Activated CD4-positive, alpha-beta T cell treated with anti-CD3 and anti-CD28 coated beads, Interleukin-2, amount 10 ng/mL, durations not matched to agents 24 days and 14 days (primary cell): Measurements from ENCODE around the gene EEF2K. TPM values are rescaled to one million over a fixed set of nuclear protein-coding genes. Genes with fewer than 3 reads are reported as not detected.

ENCODE experiments used
- DNase-seq: peaks from one replicate; pipeline ENCODE4 v3.0.0; 2022
- H3K27ac Mint-ChIP-seq: one replicate; pipeline ENCODE4 v1.8.0; 2022; ENCODE audit warnings: mild to moderate bottlenecking, mixed read lengths
- H3K27me3 Mint-ChIP-seq: one replicate; pipeline ENCODE4 v1.8.0; 2022; ENCODE audit warnings: mixed read lengths
- H3K36me3 Mint-ChIP-seq: one replicate; pipeline ENCODE4 v1.8.0; 2022; ENCODE audit warnings: low read depth, mild to moderate bottlenecking, mixed read lengths
- H3K4me1 Mint-ChIP-seq: one replicate; pipeline ENCODE4 v1.8.0; 2021; ENCODE audit warnings: mixed read lengths
- H3K4me3 Mint-ChIP-seq: one replicate; pipeline ENCODE4 v1.8.0; 2022; ENCODE audit warnings: mild to moderate bottlenecking, moderate library complexity, mixed read lengths
- H3K9me3 Mint-ChIP-seq: one replicate; pipeline ENCODE4 v1.8.0; 2021; ENCODE audit warnings: mixed read lengths
- intact Hi-C: fragments of 100-400 bp; cut with micrococcal nuclease; formaldehyde crosslinking; loops from one replicate; pipeline ENCODE4 v1.15.1; 2023
- total RNA-seq: library from RNA; stranded (reverse); gene quantifications from 2 replicates; pipeline ENCODE4 v1.2.3, GENCODE V29; 2022

The EEF2K gene
- total RNA-seq, 1 donor from 2014 or later = 33.9 TPM

DNA sequence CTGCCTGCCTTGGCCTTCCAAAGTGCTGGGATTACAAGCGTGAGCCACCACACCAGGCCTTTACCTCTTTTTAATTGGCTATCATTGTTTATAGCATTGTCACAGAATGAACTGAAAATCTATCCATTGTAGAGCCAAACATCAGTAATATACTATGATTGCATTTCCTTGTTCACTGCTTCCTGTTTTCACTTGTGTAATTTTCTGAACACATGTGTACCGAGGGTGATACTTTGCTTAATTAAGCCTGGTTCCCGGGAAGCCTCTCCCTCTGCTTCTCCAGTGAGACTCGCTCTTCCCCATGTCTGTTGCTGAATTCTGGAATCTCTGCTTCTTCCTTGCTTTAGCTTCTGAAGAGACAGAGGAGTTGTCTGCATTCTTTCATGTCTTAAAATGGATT lies 124.2 kb downstream of the EEF2K start:
- H3K36me3 Mint-ChIP-seq = peaks cover 74% of the 10 kb centered on the region
- H3K27ac Mint-ChIP-seq = peak overlapping the region; percentile 9
- H3K4me1 Mint-ChIP-seq = peaks cover 4% of the 10 kb centered on the region
- no peaks in the 10 kb centered on the region for H3K27me3 Mint-ChIP-seq
- no peaks in the 10 kb centered on the region for H3K9me3 Mint-ChIP-seq
- no peak for DNase-seq
- intact Hi-C loops = no loop called here
- no peak overlapping the region for H3K4me3 Mint-ChIP-seq

DNA sequence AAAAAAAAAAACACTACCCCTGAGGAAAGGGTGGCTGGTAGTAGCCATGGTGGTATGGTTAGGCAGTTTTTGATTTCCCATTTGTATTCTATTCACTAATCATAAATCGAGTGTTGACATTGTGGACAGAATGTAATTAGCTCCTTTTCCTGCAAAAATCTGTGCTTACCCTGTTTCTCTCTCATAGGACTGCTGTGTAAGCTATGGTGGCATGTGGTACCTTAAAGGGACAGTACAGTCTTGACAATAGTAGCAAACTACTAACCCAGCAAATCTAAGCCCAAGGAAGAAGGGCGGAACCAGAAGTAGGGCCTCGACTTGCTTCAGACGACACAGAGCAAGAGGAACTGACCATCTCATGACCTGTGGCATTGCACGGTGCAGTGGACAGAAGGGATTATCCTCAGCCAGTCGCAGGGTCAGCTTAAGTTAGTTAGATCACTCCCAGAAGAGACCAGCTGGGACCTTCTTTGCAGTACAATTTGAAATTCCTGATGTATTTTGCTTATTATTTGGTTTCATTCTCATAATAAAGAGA lies 127.4 kb downstream of the EEF2K start:
- H3K27ac Mint-ChIP-seq = no peak overlapping the region
- peaks cover 13% of the 10 kb centered on the region for H3K4me1 Mint-ChIP-seq
- peaks cover 18% of the 10 kb centered on the region for H3K9me3 Mint-ChIP-seq
- no peaks in the 10 kb centered on the region for H3K27me3 Mint-ChIP-seq
- intact Hi-C loops = no loop called here
- H3K36me3 Mint-ChIP-seq = peaks cover 86% of the 10 kb centered on the region
- DNase-seq = no peak
- no peak overlapping the region for H3K4me3 Mint-ChIP-seq

- Mint-ChIP-seq H3K27ac (no peak overlapping the region), H3K36me3 (peaks cover 87% of the 10 kb centered on the region), H3K9me3 (peaks cover 29% of the 10 kb centered on the region), H3K4me1 (peaks cover 9% of the 10 kb centered on the region), H3K27me3 (no peaks in the 10 kb centered on the region), H3K4me3 (no peak overlapping the region)
- intact Hi-C loops = loop anchor here (5.0 kb wide), 1 partner anchor 37 kb away; the partner anchor contains the start of gene CDR2
- no peak for DNase-seq
Observed at GRCh38 chr16:22335668-22336246, 129.7 kb downstream of the EEF2K start.

DNA sequence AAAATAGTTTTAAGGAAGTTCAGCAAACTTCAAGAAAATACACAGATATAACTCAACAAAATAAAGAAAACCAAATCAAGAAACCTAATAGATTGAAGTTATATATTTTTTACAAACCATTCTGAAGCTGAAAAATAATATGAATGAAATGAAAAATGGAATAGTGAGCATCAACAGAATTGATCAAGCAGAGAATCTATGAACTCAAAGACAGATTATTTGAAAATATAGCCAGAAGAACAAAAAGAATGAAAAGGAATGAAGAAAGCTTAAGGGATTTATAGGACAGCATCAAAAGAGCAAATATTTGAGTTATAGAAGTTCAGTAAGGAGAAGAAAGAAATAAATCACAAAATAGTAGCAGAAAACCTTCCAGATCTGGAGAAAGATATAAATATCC lies 130.5 kb downstream of the EEF2K start:
- intact Hi-C loops = loop anchor here (5.0 kb wide), 1 partner anchor 36 kb away; the partner anchor contains the start of gene CDR2
- peaks cover 9% of the 10 kb centered on the region for H3K4me1 Mint-ChIP-seq
- DNase-seq = no peak
- peaks cover 90% of the 10 kb centered on the region for H3K36me3 Mint-ChIP-seq
- H3K27ac Mint-ChIP-seq = no peak overlapping the region
- H3K4me3 Mint-ChIP-seq = no peak overlapping the region
- H3K9me3 Mint-ChIP-seq = peaks cover 29% of the 10 kb centered on the region
- no peaks in the 10 kb centered on the region for H3K27me3 Mint-ChIP-seq

DNA sequence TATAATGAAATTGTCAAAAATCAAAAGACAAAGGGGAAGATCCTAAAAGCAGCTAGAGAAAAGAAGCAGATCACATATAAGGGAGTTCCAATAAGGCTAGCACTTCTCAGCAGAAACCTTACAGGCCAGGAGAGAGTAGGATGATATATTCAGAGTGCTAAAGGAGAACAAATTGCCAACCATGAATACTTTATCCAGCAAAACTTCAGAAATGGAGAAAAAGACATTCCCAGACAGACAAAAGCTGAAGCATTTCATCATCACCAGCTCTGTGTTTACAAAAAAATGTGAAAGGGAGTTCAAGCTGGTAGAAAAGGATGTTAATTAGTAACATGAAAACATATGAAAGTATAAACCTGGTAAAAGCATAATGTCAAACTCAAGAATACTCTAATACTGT lies 131.0 kb downstream of the EEF2K start:
- peaks cover 90% of the 10 kb centered on the region for H3K36me3 Mint-ChIP-seq
- no peak overlapping the region for H3K4me3 Mint-ChIP-seq
- intact Hi-C loops = loop anchor here (5.0 kb wide), 1 partner anchor 35 kb away; the partner anchor contains the start of gene CDR2
- no peaks in the 10 kb centered on the region for H3K27me3 Mint-ChIP-seq
- DNase-seq = no peak
- H3K9me3 Mint-ChIP-seq = peaks cover 29% of the 10 kb centered on the region
- no peak overlapping the region for H3K27ac Mint-ChIP-seq
- H3K4me1 Mint-ChIP-seq = peaks cover 11% of the 10 kb centered on the region

DNA sequence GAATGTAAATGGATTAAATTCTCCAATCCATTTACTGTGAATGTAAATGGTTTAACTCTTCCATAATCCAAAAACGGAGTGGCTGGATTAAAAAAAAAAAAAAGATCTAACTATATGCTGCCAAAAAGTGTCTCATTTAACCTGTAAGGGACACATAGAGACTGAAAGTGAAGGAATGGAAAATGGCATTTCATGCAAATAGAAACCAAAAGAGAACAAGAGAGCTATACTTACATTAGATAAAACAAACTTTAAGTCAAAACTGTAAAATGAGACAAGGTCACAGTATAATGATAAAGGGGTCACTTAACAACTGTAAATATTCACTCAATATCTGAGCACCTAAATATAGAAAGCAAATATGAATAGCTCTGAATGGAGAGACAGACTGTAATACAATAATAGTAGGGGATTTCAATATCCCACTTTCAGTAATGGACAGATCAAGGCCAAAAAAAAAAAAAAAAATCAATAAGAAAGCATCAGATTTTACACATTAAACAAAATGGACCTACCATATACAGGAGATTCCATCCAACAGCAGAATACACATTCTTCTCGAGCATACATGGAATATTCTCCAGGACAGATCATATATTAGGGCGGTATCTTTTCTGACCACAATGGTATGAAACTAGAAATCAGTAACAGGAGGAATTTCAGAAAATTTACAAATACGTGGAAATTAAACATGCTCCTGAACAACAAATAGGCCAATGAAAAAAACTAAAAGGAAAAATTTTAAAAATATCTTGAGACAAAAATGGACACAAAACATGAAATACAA lies 132.0 kb downstream of the EEF2K start:
- peaks cover 92% of the 10 kb centered on the region for H3K36me3 Mint-ChIP-seq
- peaks cover 29% of the 10 kb centered on the region for H3K9me3 Mint-ChIP-seq
- no peaks in the 10 kb centered on the region for H3K27me3 Mint-ChIP-seq
- peaks cover 19% of the 10 kb centered on the region for H3K4me1 Mint-ChIP-seq
- intact Hi-C loops = loop anchor here (5.0 kb wide), 1 partner anchor 34 kb away; the partner anchor contains the start of gene CDR2
- DNase-seq = no peak
- H3K27ac Mint-ChIP-seq = peak overlapping the region; percentile 66
- H3K4me3 Mint-ChIP-seq = peak overlapping the region; percentile 1

Other genes starting within 250 kb of the EEF2K start
- gene PDZD9, start 205.2 kb upstream of the EEF2K start, total RNA-seq = not detected in 2 replicates
- gene MOSMO, start 198.2 kb upstream of the EEF2K start, total RNA-seq = 13.6 and 14.4 TPM in 2 replicates
- gene VWA3A, start 113.7 kb upstream of the EEF2K start, total RNA-seq = 0.19 TPM in 1 of 2 replicates, not detected in the other
- 0.07 TPM in 1 of 2 replicates, not detected in the other for gene SDR42E2, start 43.8 kb upstream of the EEF2K start, total RNA-seq
- gene POLR3E, start 91.1 kb downstream of the EEF2K start, total RNA-seq = 102 and 111 TPM in 2 replicates
- 38.2 and 40.9 TPM in 2 replicates for gene CDR2, start 168.3 kb downstream of the EEF2K start, total RNA-seq